ENCODE data around the gene CEP290.
A peak's percentile ranks its signal among the peaks of the same experiment; 100 is the strongest.
"Not testable (repeated sequence)": the region's sequence is repeated elsewhere in the genome, so short reads cannot be mapped to it uniquely, and the experiment has no call there.

The CEP290 gene

DNA sequence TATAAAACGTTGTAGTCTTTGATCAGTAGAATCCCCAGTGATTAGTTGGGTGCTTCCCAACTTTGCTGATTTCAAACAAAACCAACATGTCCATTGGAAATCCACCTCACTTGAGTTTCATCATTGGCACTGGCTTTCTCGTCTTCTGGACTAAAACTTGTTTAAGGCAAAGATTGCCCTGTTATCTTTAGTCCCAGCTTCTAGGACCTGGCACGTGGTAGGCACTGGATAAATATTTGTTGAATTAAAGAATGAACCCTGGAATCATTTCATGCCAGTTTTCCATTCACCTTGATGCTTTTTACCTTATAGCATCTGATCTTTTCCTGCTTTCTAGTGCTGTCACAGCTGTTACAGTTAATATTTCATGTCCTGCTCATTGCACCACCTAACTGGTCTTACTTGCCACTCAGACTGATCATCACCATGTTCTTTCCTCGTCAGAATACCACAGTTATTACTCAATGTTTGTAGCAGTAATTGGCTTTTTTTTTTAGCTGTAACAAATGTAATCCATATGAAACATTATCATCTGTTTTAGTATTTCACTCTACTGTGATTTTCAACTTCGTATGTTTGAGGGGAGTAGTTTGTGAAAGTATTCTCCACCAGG, 105.4 kb downstream of the CEP290 start:
- no peak for DNase-seq (ENCODE audit: low read depth)

DNA sequence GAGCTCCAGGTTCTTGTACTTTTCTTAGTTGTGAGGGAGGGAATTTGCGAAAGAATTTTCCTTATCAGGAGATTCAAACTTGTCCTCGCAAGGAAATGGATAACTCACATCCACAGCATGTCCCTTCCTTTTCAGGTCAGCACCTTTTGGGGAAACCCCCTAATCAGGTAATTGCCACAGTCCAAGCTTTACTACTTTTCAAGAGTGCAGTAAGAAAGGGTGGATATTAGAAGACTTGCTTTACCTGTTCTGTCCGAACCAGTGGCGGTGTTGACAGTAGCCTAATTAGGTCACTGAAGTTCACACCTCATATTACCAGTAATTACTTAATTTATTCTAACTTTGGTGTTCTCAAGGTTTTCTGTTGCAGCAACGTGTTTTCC, 106.0 kb downstream of the CEP290 start:
- DNase-seq (ENCODE audit: low read depth) = no peak

DNA sequence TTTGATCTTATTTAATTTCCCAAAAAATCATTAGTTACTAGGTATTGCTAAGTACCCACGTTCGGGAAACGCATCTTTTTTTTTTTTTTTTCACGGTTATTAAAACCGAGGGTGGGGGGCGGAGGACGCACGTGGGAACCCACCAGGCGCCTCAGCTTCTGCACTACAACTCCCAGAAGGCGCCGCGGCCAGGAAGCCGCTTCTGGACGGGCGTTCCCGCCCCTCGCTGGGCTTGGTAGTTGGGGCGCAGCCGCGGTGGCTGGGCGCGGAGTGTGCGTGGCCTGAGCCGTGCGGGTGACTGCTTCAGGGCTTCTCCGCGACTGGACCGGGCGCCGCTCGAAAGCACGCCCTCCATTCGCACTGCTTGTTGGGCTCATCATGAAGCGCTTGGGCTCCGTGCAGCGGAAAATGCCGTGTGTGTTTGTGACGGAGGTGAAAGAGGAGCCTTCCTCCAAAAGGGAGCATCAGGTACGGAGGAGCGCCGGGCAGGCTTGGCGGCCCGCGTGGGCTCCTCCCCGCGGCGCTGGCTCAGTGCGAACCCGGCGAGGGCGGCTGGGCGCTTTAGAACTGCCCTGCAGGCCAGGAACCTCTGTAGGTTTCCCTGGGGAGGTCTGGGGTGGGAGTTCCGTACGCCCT, 106.5 kb downstream of the CEP290 start:
- DNase-seq (ENCODE audit: low read depth) = peak; percentile 76

DNA sequence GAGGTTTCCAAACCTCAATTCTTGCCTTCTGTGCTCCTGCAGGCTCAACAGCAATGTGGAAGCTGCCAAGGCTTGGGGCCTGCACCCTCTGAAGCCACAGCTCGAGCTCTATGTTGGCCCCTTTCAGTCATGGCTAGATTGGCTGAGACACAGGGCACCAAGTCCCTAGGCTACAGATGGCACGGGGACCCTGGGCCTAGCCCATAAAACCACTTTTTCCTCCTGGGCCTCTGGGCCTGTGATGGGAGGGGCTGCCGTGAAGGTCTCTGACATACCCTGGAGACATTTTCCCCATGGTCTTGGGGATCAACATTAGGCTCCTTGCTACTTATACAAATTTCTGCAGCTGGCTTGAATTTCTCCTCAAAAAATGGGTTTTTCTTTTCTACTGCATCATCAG, 110.7 kb downstream of the CEP290 start:
- DNase-seq (ENCODE audit: low read depth) = not testable (repeated sequence)

DNA sequence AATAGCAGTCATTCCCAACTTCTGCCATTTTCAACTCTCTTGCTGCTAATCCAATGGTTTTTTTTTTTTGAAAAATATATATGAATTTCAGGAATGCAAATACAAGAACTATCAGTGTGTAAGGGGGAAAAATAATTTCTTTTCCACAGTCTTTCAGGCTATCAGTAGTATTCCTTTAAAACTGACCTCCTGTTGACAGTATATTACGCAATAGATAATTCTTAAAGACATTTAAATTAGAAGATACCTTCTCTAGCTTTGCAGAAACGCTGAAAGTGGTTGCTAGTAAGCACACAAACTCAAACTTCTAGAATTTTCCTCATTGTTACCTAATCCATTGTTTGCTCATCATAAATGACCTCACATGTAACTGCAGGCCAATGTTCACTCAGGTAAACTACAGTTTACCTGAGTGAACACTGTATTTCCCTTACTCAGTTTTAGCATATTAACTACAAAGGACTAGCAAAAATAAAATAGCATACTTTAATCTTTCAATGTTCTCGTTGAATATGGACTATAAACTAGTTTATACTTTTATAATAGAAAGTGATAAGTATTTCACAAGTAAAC, 112.7 kb downstream of the CEP290 start, which contains the start of gene C12orf50:
TSS of gene C12orf50 (minus strand) at position 309 of the 573 bp plus-strand sequence. CDS start 2,439 bp downstream, outside the sequence.
- DNase-seq (ENCODE audit: low read depth) = no peak

DNA sequence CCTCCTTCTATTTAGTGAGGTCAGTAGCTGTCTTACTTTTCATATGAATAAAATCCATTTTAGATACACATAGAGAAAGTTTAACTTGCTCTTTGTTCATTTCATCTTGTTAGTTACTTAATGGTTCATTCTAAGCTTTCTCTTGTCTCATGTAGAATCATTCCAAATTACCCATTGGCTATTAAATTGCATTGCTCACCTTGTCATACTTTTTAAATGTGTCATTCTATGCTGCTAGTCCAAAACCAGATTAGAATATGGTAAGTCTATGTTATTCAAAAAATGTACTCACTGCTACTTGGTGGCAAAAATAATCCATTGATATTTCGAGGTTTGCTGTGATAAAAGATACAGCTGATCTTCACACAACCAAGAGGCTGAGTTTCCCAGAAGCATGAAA, 115.7 kb downstream of the CEP290 start:
- no peak for DNase-seq (ENCODE audit: low read depth)

DNA sequence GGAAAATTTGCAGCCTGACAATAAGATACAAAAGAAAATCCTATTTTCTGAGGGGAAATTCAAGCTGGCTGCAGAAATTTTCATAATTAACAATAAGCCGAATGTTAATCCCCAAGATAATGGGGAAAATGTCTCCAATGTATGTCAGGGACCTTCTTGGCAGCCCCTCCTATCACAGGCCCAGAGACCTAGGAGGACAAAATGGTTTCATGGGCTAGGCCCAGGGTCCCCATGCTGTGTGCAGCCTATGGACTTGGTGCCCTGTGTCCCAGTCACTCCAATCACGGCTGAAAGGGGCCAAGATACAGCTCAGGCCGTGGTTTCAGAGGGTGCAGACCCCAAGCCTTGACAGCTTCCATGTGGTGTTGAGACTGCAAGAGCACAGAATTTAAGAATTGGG, 123.9 kb downstream of the CEP290 start:
- no peak for DNase-seq (ENCODE audit: low read depth)

DNA sequence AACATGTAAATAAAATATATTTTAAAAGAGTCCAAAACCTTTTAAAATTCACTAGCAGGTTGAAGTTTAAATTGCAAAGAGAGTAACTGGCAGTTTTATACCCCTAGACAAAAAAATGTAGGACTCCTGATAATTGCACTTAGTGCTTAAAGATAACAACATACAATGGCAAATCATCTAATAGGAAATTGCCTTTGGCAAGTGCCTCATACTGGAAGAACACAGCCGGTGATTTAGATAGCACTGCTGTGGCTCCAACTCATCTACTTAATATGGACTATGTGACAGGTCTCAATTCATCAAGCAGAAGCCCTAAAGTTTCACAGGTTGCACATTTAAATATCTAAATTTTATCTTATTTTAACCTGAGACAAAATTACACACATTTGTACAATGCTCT, 126.1 kb downstream of the CEP290 start:
- DNase-seq (ENCODE audit: low read depth) = no peak

DNA sequence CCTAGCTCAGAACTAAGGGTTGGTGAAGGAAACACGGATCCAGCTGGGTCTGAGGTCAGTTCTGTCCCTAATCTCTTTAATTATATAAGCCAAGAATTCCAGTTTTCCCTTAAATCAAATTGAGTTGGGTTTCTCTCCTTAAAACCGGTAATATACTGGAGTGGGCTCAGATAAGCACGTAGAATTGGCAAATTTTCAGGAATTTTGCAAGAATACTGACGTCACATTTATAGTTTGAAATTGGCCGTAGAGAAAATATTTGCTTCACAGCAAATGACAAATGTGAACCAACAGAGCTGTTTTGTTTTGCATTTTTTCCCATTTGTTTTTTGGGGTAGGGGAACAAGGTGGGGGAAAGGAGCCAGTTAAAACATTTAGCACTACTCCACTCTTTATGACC, 130.1 kb downstream of the CEP290 start:
- DNase-seq (ENCODE audit: low read depth) = no peak

DNA sequence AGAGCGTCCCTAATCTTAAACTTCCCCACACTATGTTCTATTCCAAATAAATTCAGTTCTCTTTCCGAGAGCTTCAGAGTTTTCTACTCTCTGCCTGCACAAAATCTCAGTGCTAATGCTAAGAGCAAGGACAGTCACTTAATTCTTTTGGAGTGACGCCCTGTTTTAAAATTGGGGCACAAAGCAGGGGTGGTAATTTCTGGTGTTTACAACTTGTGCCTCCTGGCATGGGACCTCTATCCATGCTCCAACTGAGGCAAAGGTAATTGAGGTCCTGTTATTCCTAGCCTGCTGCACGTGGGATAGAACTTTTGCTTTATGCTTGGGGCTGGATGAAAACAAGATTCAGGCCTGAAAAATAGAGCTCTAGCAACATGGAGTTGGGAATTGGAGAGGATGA, 135.5 kb downstream of the CEP290 start:
- DNase-seq (ENCODE audit: low read depth) = no peak

DNA sequence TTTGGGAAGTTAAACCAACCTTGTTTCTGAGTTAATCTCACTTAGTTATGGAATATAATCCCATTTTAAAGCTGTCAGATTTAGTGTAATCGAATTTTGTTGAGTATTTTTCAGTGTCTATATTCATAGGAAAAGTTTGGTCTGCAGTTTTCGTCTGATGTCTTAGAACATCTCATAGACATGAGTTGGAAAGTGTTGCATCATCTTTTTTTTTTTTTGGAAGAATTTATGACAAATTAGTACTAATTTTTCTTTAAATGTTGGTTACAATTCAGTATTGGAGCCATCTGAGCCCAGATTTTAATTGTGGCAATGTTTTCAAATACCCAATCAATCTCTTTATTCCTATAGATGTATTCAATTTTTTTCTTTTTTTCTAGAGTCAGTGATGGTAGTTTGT, 140.6 kb downstream of the CEP290 start:
- DNase-seq (ENCODE audit: low read depth) = no peak

Measured in stimulated activated CD8-positive, alpha-beta memory T cell treated with anti-CD3 and anti-CD28 coated beads, Interleukin-7, amount 100 ng/mL, for 24 hours (primary cell).